H1 (cell line): Measurements from ENCODE around the gene CCDC28B. TPM values are rescaled to one million over a fixed set of nuclear protein-coding genes. Genes with fewer than 3 reads are reported as not detected.

Experiments
- BCL11A ChIP-seq, 2 experiments: IDR thresholded peaks; one replicate each; pipeline ENCODE4 v1.6.1; 2011; ENCODE audit warnings: low read depth in 2 of 2, low read length in 2 of 2, mild to moderate bottlenecking in 2 of 2
- CBX8 ChIP-seq: fragments of 300-800, 300-1000 bp; sonication (generic); IDR thresholded peaks from 2 replicates; pipeline ENCODE4 v1.7.1; 2016; ENCODE audit warnings: low read depth, low read length, borderline replicate concordance
- CREB1 ChIP-seq: IDR thresholded peaks from 2 replicates; pipeline ENCODE4 v1.6.1; 2012; ENCODE audit warnings: inconsistent platforms
- JUN ChIP-seq: IDR thresholded peaks from 2 replicates; pipeline ENCODE4 v1.6.1; 2011; ENCODE audit warnings: low read depth, mild to moderate bottlenecking, improper control_type of control experiment, low read length
- PHF8 ChIP-seq: fragments of 200-600 bp; sonication (generic); conservative IDR thresholded peaks from 2 replicates; pipeline ENCODE4 v1.7.1; 2012; ENCODE audit warnings: low read depth, mild to moderate bottlenecking, inconsistent platforms, low read length, moderate library complexity
- POLR2AphosphoS5 ChIP-seq: IDR thresholded peaks from 2 replicates; pipeline ENCODE4 v1.6.1; 2011; ENCODE audit warnings: low read depth, low read length
- RBBP5 ChIP-seq: IDR thresholded peaks from 2 replicates; pipeline ENCODE4 v1.7.1; 2012; ENCODE audit warnings: low read depth, mild to moderate bottlenecking, inconsistent platforms, low read length, moderate library complexity, borderline replicate concordance
- RNF2 ChIP-seq: fragments of 200-900, 300-1000 bp; sonication (generic); IDR thresholded peaks from 2 replicates; pipeline ENCODE4 v1.7.1; 2016; ENCODE audit warnings: borderline replicate concordance, low read depth, mild to moderate bottlenecking, antibody characterized with exemption, low read length; ENCODE audit not compliant: poor library complexity, severe bottlenecking; ENCODE audit errors: missing control alignments
- SAP30 ChIP-seq: fragments of 300-600 bp; sonication (generic); IDR thresholded peaks from 2 replicates; pipeline ENCODE4 v1.7.1; 2012; ENCODE audit warnings: low read length, moderate library complexity, mild to moderate bottlenecking, inconsistent platforms; ENCODE audit not compliant: insufficient read depth, insufficient replicate concordance
- SIN3A ChIP-seq, 2 experiments: IDR thresholded peaks in 1 of 2; conservative IDR thresholded peaks in 1 of 2; 2 replicates each; pipeline ENCODE4 v1.6.1; 2011 to 2012; ENCODE audit warnings: low read length in 2 of 2, improper control_type of control experiment in 1 of 2, low read depth in 1 of 2, mild to moderate bottlenecking in 1 of 2
- SIX5 ChIP-seq: IDR thresholded peaks from 2 replicates; pipeline ENCODE4 v1.6.1; 2011; ENCODE audit warnings: mild to moderate bottlenecking, low read depth, low read length
- SP1 ChIP-seq: IDR thresholded peaks from 2 replicates; pipeline ENCODE4 v1.6.1; 2011; ENCODE audit warnings: low read depth, low read length
- SRF ChIP-seq: IDR thresholded peaks from 2 replicates; pipeline ENCODE4 v1.6.1; 2011; ENCODE audit warnings: mild to moderate bottlenecking, low read depth, low read length, moderate library complexity
- SUZ12 ChIP-seq: fragments of 200-600 bp; sonication (generic); IDR thresholded peaks from 2 replicates; pipeline ENCODE4 v1.6.1; 2012; ENCODE audit warnings: mild to moderate bottlenecking, inconsistent platforms, low read length, moderate library complexity, mixed read lengths
- TBP ChIP-seq: IDR thresholded peaks from 2 replicates; pipeline ENCODE4 v1.6.1; 2011; ENCODE audit warnings: low read depth, low read length, improper control_type of control experiment
- TCF12 ChIP-seq: IDR thresholded peaks from 2 replicates; pipeline ENCODE4 v1.6.1; 2011; ENCODE audit warnings: low read depth, mild to moderate bottlenecking, low read length
- ZNF274 ChIP-seq: IDR thresholded peaks from 2 replicates; pipeline ENCODE4 v1.7.0; 2012; ENCODE audit warnings: low read length, borderline replicate concordance; ENCODE audit errors: extremely low read depth
- polyA plus RNA-seq, 7 experiments: library from polyadenylated mRNA; depleted of rRNA in 3 of 7; stranded (reverse) in 5 of 7; unstranded in 2 of 7; fragments of >200 nt in 5 of 7; fragments of 200-250 nt in 2 of 7; gene quantifications; 1 replicate in 5 of 7; 2 replicates in 1 of 7; 4 replicates in 1 of 7; pipeline versions ENCODE4 v1.2.1 to v1.2.3, GENCODE V29; 2011 to 2013; ENCODE audit warnings: missing spikeins in 2 of 7, mixed read lengths in 2 of 7
- total RNA-seq: library from RNA; stranded (reverse); fragmentation: NEBNext Ultra II Directional; extraction: Animal tissue kit (Norgen Biotek cat#: 25700); gene quantifications from 2 replicates; pipeline ENCODE4 v1.2.1, GENCODE V29; 2021
- TF ChIP-seq, protein P1 (sequence below): IDR thresholded peaks from 2 replicates; pipeline ENCODE4 v1.6.1; 2012; ENCODE audit warnings: inconsistent platforms
- TF ChIP-seq, protein P2 (sequence below): IDR thresholded peaks from 2 replicates; pipeline ENCODE4 v1.6.1; 2011; ENCODE audit warnings: low read depth, mild to moderate bottlenecking, low read length; ENCODE audit not compliant: insufficient read depth
- TF ChIP-seq, protein P3 (sequence below), 3 experiments: IDR thresholded peaks; 1 replicate in 2 of 3; 2 replicates in 1 of 3; pipeline versions ENCODE4 v1.5.1 to v1.6.1; 2011; ENCODE audit warnings: low read length in 3 of 3, mild to moderate bottlenecking in 3 of 3, inconsistent platforms in 2 of 3, low read depth in 1 of 3, moderate library complexity in 1 of 3; ENCODE audit not compliant: insufficient read depth in 1 of 3; ENCODE audit errors: control extremely low read depth in 1 of 3

Gene CCDC28B
- total and polyA plus RNA-seq, 2 of the 8 experiments (the other 6 are each of a cell fraction or from before 2014, with no cell fraction given) = 16.7 to 17.1 TPM

DNA sequence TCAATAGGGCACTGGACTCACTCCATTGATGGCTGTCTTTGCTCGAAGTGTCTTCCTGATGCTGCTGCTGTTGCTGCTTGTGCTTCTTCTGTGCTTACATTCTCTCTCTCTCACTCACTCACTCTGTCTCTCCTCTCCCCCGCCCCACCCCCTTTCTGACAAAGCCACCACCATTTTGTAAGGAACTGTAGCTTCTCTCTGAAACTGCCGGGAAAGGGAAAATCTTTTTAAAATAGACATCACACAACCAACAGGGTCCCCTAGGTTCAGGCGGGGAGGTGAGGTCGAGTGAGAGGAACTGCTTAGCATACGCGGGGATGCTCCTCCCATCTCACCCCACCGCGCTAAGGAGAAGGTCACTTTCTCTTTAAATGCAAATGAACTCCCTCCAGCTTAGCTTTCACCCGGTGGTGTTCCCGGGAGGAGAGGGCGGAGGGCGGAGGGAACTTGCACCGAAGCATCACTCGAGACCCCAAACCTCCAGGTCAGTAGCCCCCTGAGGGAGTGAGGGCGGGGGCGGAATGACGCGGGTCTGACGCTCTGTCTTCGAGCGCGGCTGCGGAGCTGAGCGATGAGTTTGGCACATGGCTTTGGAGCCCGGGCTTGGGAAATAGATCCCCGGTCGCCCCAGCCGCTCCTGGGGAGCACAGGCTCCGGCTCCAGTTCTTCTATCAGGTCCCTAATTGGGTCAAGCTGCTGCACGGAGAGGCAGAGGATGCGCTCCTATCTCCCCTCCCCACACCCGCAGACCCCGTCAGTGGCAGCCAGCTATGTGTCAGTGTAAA lies at the start of gene CCDC28B (continued):
- TF ChIP-seq ZNF274 (no peak), RNF2 (no peak), TBP (no peak), SIX5 (no peak), SIN3A (conservative IDR thresholded peaks at IDR 0.05 in 1 of 2, IDR thresholded peaks at IDR 0.05 in 1 of 2; ENCODE audit: low read depth in 1 of 2, low read length in 2 of 2) (peak in 1 of 2 experiments; percentile 38; a peak in 2 of 4 replicates), JUN (no peak), TCF12 (no peak), BCL11A (IDR thresholded peaks at IDR 0.05; ENCODE audit: low read depth in 2 of 2, low read length in 2 of 2) (no peak), RBBP5 (no peak), POLR2AphosphoS5 (no peak), SAP30 (peak; percentile 24), CBX8 (no peak), CREB1 (peak; percentile 86), PHF8 (no peak), SRF (no peak), SUZ12 (no peak), SP1 (peak; percentile 35; the same call in 1 of the 2 replicates)
- TF ChIP-seq, protein P1, sequence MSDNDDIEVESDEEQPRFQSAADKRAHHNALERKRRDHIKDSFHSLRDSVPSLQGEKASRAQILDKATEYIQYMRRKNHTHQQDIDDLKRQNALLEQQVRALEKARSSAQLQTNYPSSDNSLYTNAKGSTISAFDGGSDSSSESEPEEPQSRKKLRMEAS = peak; percentile 95
- TF ChIP-seq, protein P2, sequence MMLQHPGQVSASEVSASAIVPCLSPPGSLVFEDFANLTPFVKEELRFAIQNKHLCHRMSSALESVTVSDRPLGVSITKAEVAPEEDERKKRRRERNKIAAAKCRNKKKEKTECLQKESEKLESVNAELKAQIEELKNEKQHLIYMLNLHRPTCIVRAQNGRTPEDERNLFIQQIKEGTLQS = no peak
- TF ChIP-seq, protein P3, sequence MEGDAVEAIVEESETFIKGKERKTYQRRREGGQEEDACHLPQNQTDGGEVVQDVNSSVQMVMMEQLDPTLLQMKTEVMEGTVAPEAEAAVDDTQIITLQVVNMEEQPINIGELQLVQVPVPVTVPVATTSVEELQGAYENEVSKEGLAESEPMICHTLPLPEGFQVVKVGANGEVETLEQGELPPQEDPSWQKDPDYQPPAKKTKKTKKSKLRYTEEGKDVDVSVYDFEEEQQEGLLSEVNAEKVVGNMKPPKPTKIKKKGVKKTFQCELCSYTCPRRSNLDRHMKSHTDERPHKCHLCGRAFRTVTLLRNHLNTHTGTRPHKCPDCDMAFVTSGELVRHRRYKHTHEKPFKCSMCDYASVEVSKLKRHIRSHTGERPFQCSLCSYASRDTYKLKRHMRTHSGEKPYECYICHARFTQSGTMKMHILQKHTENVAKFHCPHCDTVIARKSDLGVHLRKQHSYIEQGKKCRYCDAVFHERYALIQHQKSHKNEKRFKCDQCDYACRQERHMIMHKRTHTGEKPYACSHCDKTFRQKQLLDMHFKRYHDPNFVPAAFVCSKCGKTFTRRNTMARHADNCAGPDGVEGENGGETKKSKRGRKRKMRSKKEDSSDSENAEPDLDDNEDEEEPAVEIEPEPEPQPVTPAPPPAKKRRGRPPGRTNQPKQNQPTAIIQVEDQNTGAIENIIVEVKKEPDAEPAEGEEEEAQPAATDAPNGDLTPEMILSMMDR (IDR thresholded peaks at IDR 0.05; ENCODE audit: control extremely low read depth in 1 of 3, insufficient read depth in 1 of 3, low read depth in 1 of 3, low read length in 3 of 3) = no peak
